Measurements from ENCODE around the gene KLRC4.

Gene KLRC4

DNA sequence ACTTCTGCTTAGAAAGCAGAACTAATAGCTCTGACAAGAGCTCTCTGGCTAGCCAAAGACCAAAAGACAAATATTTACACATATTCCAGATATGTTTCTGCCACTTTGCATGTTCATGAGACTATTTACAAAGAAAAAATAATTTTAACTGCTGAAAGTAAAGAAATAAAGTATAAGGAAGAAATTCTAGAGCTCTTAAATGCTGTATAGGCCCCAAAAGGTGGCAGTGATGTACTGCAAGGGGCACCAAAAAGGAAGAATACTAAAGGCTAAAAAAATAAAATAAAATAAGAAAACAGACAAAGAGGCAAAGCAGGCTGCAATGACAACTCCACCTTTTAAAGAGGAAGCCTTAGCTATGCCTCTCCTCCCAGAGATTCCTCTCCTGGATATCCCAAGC, 42.7 kb downstream of the KLRC4 start:
- Histone ChIP-seq H3K79me2 (ENCODE audit: insufficient read depth, low read length) (no peaks in the 10 kb centered on the region), H3K9me2 (ENCODE audit: low read depth, low read length) (no peaks in the 10 kb centered on the region), H4K20me1 (ENCODE audit: insufficient read depth, low read length) (no peaks in the 10 kb centered on the region), H3K4me3 (ENCODE audit: low read depth, low read length, poor library complexity, severe bottlenecking) (no peak overlapping the region), H3F3A (ENCODE audit: insufficient read depth, low read length) (no peaks in the 10 kb centered on the region), H2AFZ (ENCODE audit: low read length) (no peak overlapping the region), H3K9me3 (ENCODE audit: low read length) (no peaks in the 10 kb centered on the region), H3K27ac (ENCODE audit: low read depth, low read length, poor library complexity, severe bottlenecking) (peak overlapping the region; percentile 90), H3K4me2 (ENCODE audit: low read length) (peak overlapping the region; percentile 80; the same call in 1 of the 2 replicates), H3K9ac (ENCODE audit: low read length) (no peak overlapping the region; the same call in 1 of the 2 replicates), H3K4me1 (ENCODE audit: insufficient read depth, low read length, severe bottlenecking) (peaks cover 73% of the 10 kb centered on the region), H3K27me3 (ENCODE audit: insufficient read depth, low read length) (no peaks in the 10 kb centered on the region), H3K36me3 (ENCODE audit: insufficient read depth, low read length) (peaks cover 56% of the 10 kb centered on the region)
- TF ChIP-seq, protein P1, sequence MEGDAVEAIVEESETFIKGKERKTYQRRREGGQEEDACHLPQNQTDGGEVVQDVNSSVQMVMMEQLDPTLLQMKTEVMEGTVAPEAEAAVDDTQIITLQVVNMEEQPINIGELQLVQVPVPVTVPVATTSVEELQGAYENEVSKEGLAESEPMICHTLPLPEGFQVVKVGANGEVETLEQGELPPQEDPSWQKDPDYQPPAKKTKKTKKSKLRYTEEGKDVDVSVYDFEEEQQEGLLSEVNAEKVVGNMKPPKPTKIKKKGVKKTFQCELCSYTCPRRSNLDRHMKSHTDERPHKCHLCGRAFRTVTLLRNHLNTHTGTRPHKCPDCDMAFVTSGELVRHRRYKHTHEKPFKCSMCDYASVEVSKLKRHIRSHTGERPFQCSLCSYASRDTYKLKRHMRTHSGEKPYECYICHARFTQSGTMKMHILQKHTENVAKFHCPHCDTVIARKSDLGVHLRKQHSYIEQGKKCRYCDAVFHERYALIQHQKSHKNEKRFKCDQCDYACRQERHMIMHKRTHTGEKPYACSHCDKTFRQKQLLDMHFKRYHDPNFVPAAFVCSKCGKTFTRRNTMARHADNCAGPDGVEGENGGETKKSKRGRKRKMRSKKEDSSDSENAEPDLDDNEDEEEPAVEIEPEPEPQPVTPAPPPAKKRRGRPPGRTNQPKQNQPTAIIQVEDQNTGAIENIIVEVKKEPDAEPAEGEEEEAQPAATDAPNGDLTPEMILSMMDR (IDR thresholded peaks at IDR 0.05; ENCODE audit: low read length), result peak; percentile 52
- TF ChIP-seq EZH2 (IDR thresholded peaks at IDR 0.05; ENCODE audit: borderline replicate concordance, low read length), result no peak

DNA sequence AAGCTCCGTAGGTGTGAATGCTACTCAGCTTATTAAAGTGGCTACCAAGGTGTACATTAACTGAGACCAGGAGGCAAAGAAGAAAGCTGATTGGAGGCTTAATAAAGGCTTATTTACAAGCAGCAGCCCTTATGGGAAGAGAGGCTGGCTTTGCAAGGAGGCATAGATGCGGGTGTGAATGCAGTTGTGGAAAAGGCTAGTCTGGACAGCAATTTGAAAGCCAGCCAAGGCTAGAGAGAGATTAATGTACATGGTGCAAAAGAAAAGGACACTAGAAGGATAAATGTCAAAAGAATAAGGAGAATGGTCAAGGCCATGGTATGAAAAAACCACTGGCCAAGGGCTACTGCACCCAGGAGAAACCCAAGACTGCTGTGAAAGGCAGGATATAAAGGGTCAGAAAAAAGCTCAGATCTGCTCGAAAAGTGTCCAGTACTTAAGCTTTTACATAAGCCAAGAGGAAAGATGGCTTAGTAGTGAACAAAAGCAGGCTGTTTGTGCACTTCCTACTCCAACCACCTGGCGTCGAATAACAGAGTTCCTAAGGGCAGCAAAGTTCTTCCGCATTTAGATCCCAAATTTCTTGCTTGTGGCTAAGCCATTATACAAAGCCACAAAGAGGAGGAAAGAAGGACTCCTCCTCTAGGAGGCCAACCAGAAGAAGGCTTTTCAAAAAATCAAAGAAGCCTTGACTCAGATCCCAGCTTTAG, 43.7 kb downstream of the KLRC4 start:
- no peaks in the 10 kb centered on the region for H3F3A ChIP-seq (ENCODE audit: insufficient read depth, low read length)
- H4K20me1 ChIP-seq (ENCODE audit: insufficient read depth, low read length), result no peaks in the 10 kb centered on the region
- H3K27me3 ChIP-seq (ENCODE audit: insufficient read depth, low read length), result no peaks in the 10 kb centered on the region
- H3K4me2 ChIP-seq (ENCODE audit: low read length), result peak overlapping the region; percentile 80
- H3K79me2 ChIP-seq (ENCODE audit: insufficient read depth, low read length), result no peaks in the 10 kb centered on the region
- peak overlapping the region; percentile 67 for H3K9ac ChIP-seq (ENCODE audit: low read length)
- no peaks in the 10 kb centered on the region for H3K9me2 ChIP-seq (ENCODE audit: low read depth, low read length)
- H3K4me1 ChIP-seq (ENCODE audit: insufficient read depth, low read length, severe bottlenecking), result peaks cover 74% of the 10 kb centered on the region
- H2AFZ ChIP-seq (ENCODE audit: low read length), result no peak overlapping the region
- H3K27ac ChIP-seq (ENCODE audit: low read depth, low read length, poor library complexity, severe bottlenecking), result peak overlapping the region; percentile 90
- peak overlapping the region; percentile 60 for H3K4me3 ChIP-seq (ENCODE audit: low read depth, low read length, poor library complexity, severe bottlenecking)
- H3K9me3 ChIP-seq (ENCODE audit: low read length), result no peaks in the 10 kb centered on the region
- peaks cover 57% of the 10 kb centered on the region for H3K36me3 ChIP-seq (ENCODE audit: insufficient read depth, low read length)
- TF ChIP-seq, protein P1 (IDR thresholded peaks at IDR 0.05; ENCODE audit: low read length), result peak; percentile 35; the same call in 1 of the 2 replicates
- TF ChIP-seq EZH2 (IDR thresholded peaks at IDR 0.05; ENCODE audit: borderline replicate concordance, low read length), result no peak

DNA sequence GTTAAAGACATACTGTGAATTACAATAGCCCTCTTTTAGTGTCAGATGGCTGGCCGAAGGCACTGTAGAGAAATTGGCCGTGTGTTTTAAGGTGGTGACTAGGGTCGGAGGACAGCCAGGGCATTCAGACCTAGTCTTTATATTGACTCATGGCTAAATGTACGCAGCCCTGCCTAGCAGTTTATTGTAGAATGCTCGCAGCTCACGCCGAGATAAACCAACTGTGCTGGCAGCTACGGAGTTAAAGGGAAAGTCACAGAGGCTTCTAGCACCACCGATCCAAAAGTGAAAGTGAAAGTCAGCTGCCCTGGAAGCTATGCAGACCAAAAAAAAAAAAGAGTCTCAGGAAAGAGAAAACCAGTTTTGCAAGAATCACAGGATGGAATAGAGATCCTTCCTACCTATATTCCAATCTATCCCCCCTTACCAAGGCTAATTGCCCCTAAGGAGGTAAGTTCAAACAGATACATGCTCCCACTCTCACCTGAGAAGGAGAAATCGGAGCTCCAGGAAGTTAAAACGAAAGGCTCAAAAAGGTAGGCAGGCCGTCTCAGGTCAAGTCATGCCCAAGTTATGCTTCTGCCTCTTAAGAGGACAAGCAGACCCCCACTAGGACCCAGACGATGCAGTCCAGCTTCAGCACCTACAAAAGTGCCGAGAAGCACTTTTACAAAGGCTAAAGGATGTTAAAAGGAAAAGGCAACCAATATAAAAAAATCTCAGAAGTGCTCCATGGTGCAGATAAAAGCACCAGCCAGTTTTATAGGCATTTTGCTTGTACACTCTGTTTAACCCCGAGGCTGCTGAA, 44.5 kb downstream of the KLRC4 start:
- peak overlapping the region; percentile 67 for H3K9ac ChIP-seq (ENCODE audit: low read length)
- peak overlapping the region; percentile 60 for H3K4me3 ChIP-seq (ENCODE audit: low read depth, low read length, poor library complexity, severe bottlenecking)
- no peaks in the 10 kb centered on the region for H3K27me3 ChIP-seq (ENCODE audit: insufficient read depth, low read length)
- H3K36me3 ChIP-seq (ENCODE audit: insufficient read depth, low read length), result peaks cover 57% of the 10 kb centered on the region
- no peaks in the 10 kb centered on the region for H3F3A ChIP-seq (ENCODE audit: insufficient read depth, low read length)
- peak overlapping the region; percentile 90 for H3K27ac ChIP-seq (ENCODE audit: low read depth, low read length, poor library complexity, severe bottlenecking)
- H4K20me1 ChIP-seq (ENCODE audit: insufficient read depth, low read length), result no peaks in the 10 kb centered on the region
- peaks cover 74% of the 10 kb centered on the region for H3K4me1 ChIP-seq (ENCODE audit: insufficient read depth, low read length, severe bottlenecking)
- no peak overlapping the region for H2AFZ ChIP-seq (ENCODE audit: low read length)
- H3K9me3 ChIP-seq (ENCODE audit: low read length), result no peaks in the 10 kb centered on the region
- peak overlapping the region; percentile 80 for H3K4me2 ChIP-seq (ENCODE audit: low read length)
- H3K9me2 ChIP-seq (ENCODE audit: low read depth, low read length), result no peaks in the 10 kb centered on the region
- no peaks in the 10 kb centered on the region for H3K79me2 ChIP-seq (ENCODE audit: insufficient read depth, low read length)
- TF ChIP-seq, protein P1 (IDR thresholded peaks at IDR 0.05; ENCODE audit: low read length), result no peak
- TF ChIP-seq EZH2 (IDR thresholded peaks at IDR 0.05; ENCODE audit: borderline replicate concordance, low read length), result no peak

Data from OCI-LY1 (cell line).